Neural cell (in vitro differentiated cells): Measurements from ENCODE around the gene MPPED1. TPM values are rescaled to one million over a fixed set of nuclear protein-coding genes. Genes with fewer than 3 reads are reported as not detected.

ENCODE experiments used
- H2AFZ ChIP-seq: fragments of 200-600, 300-800 bp; sonication (generic), shearing (Covaris generic); 2 replicates; pipeline ENCODE4 v1.6.0; 2014; ENCODE audit warnings: low read depth, mild to moderate bottlenecking, antibody characterized with exemption, low read length, moderate library complexity
- H3F3A ChIP-seq: fragments of 200-600 bp; shearing (Covaris generic); 2 replicates; pipeline ENCODE4 v1.6.1; 2016; ENCODE audit warnings: mild to moderate bottlenecking, moderate library complexity, mixed read lengths, antibody characterized with exemption, low read length; ENCODE audit not compliant: insufficient read depth, poor library complexity, severe bottlenecking
- H3K27ac ChIP-seq: fragments of 200-600, 300-800 bp; sonication (generic), shearing (Covaris generic); 2 replicates; pipeline ENCODE4 v1.5.1; 2014; ENCODE audit warnings: mild to moderate bottlenecking, low read length, moderate library complexity
- H3K27me3 ChIP-seq: fragments of 300-800, 200-600 bp; sonication (generic), shearing (Covaris generic); 2 replicates; pipeline ENCODE4 v1.6.0; 2014; ENCODE audit warnings: mild to moderate bottlenecking, low read depth, low read length, moderate library complexity; ENCODE audit not compliant: insufficient read depth
- H3K36me3 ChIP-seq: fragments of 300-800, 200-600 bp; sonication (generic), shearing (Covaris generic); 2 replicates; pipeline ENCODE4 v1.5.1; 2014; ENCODE audit warnings: mild to moderate bottlenecking, antibody characterized with exemption, low read length, moderate library complexity; ENCODE audit not compliant: insufficient read depth
- H3K4me2 ChIP-seq: fragments of 300-800, 200-600 bp; sonication (generic), shearing (Covaris generic); 2 replicates; pipeline ENCODE4 v1.6.0; 2014; ENCODE audit warnings: mild to moderate bottlenecking, low read length
- H3K4me3 ChIP-seq: fragments of 300-800, 200-600 bp; sonication (generic), shearing (Covaris generic); 2 replicates; pipeline ENCODE4 v1.5.1; 2014; ENCODE audit warnings: mild to moderate bottlenecking, low read length, moderate library complexity
- H3K79me2 ChIP-seq: fragments of 200-600 bp; shearing (Covaris generic); replicated peaks from 2 replicates; pipeline ENCODE4 v1.6.0; 2014; ENCODE audit warnings: mild to moderate bottlenecking, low read length, moderate library complexity; ENCODE audit not compliant: insufficient read depth
- H3K9ac ChIP-seq: fragments of 300-800, 200-600 bp; sonication (generic), shearing (Covaris generic); 2 replicates; pipeline ENCODE4 v1.6.1; 2016; ENCODE audit warnings: mild to moderate bottlenecking, low read length, mixed read lengths
- H3K9me2 ChIP-seq: fragments of 200-600 bp; shearing (Covaris generic); 2 replicates; pipeline ENCODE4 v1.6.1; 2016; ENCODE audit warnings: mild to moderate bottlenecking, low read length, mixed read lengths; ENCODE audit not compliant: insufficient read depth
- H3K9me3 ChIP-seq: fragments of 200-600, 300-800 bp; sonication (generic), shearing (Covaris generic); 2 replicates; pipeline ENCODE4 v1.6.1; 2016; ENCODE audit warnings: mild to moderate bottlenecking, mixed run types, low read length, moderate library complexity, mixed read lengths
- H4K20me1 ChIP-seq: fragments of 200-600 bp; shearing (Covaris generic); 2 replicates; pipeline ENCODE4 v1.6.1; 2016; ENCODE audit warnings: mild to moderate bottlenecking, mixed run types; ENCODE audit not compliant: insufficient read depth
- CTCF ChIP-seq: fragments of 450-650 bp; IDR thresholded peaks from 2 replicates; pipeline ENCODE4 v1.5.1; 2014; ENCODE audit warnings: antibody characterized with exemption, mild to moderate bottlenecking, moderate library complexity; ENCODE audit not compliant: poor library complexity, severe bottlenecking
- EP300 ChIP-seq: fragments of 450-650 bp; conservative IDR thresholded peaks from 2 replicates; pipeline ENCODE4 v1.6.1; 2014; ENCODE audit warnings: antibody characterized with exemption, mild to moderate bottlenecking, moderate library complexity; ENCODE audit not compliant: poor library complexity, severe bottlenecking
- EZH2 ChIP-seq: fragments of 200-600, 300-800 bp; shearing (Covaris generic), sonication (generic); IDR thresholded peaks from 2 replicates; pipeline ENCODE4 v1.6.1; 2014; ENCODE audit warnings: antibody characterized with exemption, low read length, borderline replicate concordance, mild to moderate bottlenecking; ENCODE audit not compliant: insufficient read depth, poor library complexity, severe bottlenecking
- MXI1 ChIP-seq: fragments of 450-650 bp; conservative IDR thresholded peaks from 2 replicates; pipeline ENCODE4 v1.6.1; 2014; ENCODE audit warnings: antibody characterized with exemption, mild to moderate bottlenecking; ENCODE audit not compliant: poor library complexity, severe bottlenecking
- POLR2AphosphoS5 ChIP-seq: IDR thresholded peaks from 2 replicates; pipeline ENCODE4 v1.6.1; 2012
- RAD21 ChIP-seq: fragments of 450-650 bp; conservative IDR thresholded peaks from 2 replicates; pipeline ENCODE4 v1.6.1; 2014; ENCODE audit warnings: antibody characterized with exemption, mild to moderate bottlenecking, moderate library complexity
- SMC3 ChIP-seq: fragments of 450-650 bp; conservative IDR thresholded peaks from 2 replicates; pipeline ENCODE4 v1.6.1; 2014; ENCODE audit warnings: antibody characterized with exemption, mild to moderate bottlenecking, moderate library complexity; ENCODE audit not compliant: poor library complexity
- TAF1 ChIP-seq: IDR thresholded peaks from 2 replicates; pipeline ENCODE4 v1.6.1; 2012; ENCODE audit warnings: low read depth
- polyA plus RNA-seq: library from polyadenylated mRNA; depleted of rRNA; stranded (reverse); fragments of >200 nt; gene quantifications from 2 replicates; pipeline ENCODE4 v1.2.3, GENCODE V29; 2014
- TF ChIP-seq, protein P1 (sequence below): IDR thresholded peaks from 2 replicates; pipeline ENCODE4 v1.6.1; 2012; ENCODE audit warnings: borderline replicate concordance

Gene MPPED1
- polyA plus RNA-seq, 1 donor from 2014 or later, result 33.4 TPM

GRCh38 chr22:43541462-43542407 is 129.9 kb downstream of the MPPED1 start:
- Histone ChIP-seq H3K9me3 (peaks cover 3% of the 10 kb centered on the region), H3F3A (no peaks in the 10 kb centered on the region), H3K27ac (no peak overlapping the region), H3K4me2 (no peak overlapping the region), H4K20me1 (no peaks in the 10 kb centered on the region), H3K9ac (no peak overlapping the region), H3K79me2 (no peaks in the 10 kb centered on the region), H3K36me3 (no peaks in the 10 kb centered on the region), H2AFZ (no peak overlapping the region), H3K4me3 (no peak overlapping the region), H3K9me2 (no peaks in the 10 kb centered on the region), H3K27me3 (no peaks in the 10 kb centered on the region)
- TF ChIP-seq RAD21 (no peak), TAF1 (no peak), EP300 (no peak), CTCF (no peak), MXI1 (no peak), POLR2AphosphoS5 (no peak), EZH2 (no peak), SMC3 (no peak)
- TF ChIP-seq, protein P1, sequence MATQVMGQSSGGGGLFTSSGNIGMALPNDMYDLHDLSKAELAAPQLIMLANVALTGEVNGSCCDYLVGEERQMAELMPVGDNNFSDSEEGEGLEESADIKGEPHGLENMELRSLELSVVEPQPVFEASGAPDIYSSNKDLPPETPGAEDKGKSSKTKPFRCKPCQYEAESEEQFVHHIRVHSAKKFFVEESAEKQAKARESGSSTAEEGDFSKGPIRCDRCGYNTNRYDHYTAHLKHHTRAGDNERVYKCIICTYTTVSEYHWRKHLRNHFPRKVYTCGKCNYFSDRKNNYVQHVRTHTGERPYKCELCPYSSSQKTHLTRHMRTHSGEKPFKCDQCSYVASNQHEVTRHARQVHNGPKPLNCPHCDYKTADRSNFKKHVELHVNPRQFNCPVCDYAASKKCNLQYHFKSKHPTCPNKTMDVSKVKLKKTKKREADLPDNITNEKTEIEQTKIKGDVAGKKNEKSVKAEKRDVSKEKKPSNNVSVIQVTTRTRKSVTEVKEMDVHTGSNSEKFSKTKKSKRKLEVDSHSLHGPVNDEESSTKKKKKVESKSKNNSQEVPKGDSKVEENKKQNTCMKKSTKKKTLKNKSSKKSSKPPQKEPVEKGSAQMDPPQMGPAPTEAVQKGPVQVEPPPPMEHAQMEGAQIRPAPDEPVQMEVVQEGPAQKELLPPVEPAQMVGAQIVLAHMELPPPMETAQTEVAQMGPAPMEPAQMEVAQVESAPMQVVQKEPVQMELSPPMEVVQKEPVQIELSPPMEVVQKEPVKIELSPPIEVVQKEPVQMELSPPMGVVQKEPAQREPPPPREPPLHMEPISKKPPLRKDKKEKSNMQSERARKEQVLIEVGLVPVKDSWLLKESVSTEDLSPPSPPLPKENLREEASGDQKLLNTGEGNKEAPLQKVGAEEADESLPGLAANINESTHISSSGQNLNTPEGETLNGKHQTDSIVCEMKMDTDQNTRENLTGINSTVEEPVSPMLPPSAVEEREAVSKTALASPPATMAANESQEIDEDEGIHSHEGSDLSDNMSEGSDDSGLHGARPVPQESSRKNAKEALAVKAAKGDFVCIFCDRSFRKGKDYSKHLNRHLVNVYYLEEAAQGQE, result no peak

- Histone ChIP-seq H3K9ac (no peak overlapping the region), H2AFZ (no peak overlapping the region), H3K36me3 (no peaks in the 10 kb centered on the region), H4K20me1 (no peaks in the 10 kb centered on the region), H3K79me2 (no peaks in the 10 kb centered on the region), H3F3A (no peaks in the 10 kb centered on the region), H3K27ac (no peak overlapping the region), H3K4me2 (no peak overlapping the region), H3K9me2 (no peaks in the 10 kb centered on the region), H3K27me3 (no peaks in the 10 kb centered on the region), H3K4me3 (no peak overlapping the region), H3K9me3 (no peaks in the 10 kb centered on the region)
- TF ChIP-seq POLR2AphosphoS5 (no peak), RAD21 (no peak), CTCF (no peak), TAF1 (no peak), EZH2 (no peak), EP300 (no peak), SMC3 (no peak)
Observed at GRCh38 chr22:43542681-43543521, 131.1 kb downstream of the MPPED1 start.
